GM23248 (cell line): ENCODE measurements around the gene EXOSC6. TPM values are rescaled to one million over a fixed set of nuclear protein-coding genes. Genes with fewer than 3 reads are reported as not detected.

ENCODE experiments used
- polyA plus RNA-seq: library from polyadenylated mRNA; unstranded; fragments of >200 nt; fragmentation: Nextera tagmentation; extraction: Ambion mirVana; gene quantifications from 2 replicates; pipeline ENCODE4 v1.2.1, GENCODE V29; 2016
- small RNA-seq: library from RNA; depleted of rRNA; stranded (forward); fragments of <200 nt; gene quantifications from one replicate; pipeline ENCODE3, GENCODE V24; 2014; ENCODE audit warnings: low read depth, low replicate concordance
- total RNA-seq: library from RNA; depleted of rRNA; stranded (reverse); fragments of >200 nt; shearing (Covaris generic); gene quantifications from 2 replicates; pipeline ENCODE4 v1.2.3, GENCODE V29; 2014; rRNA removed

The EXOSC6 gene
- total and polyA plus RNA-seq, 2 experiments from 2014 or later = 25.3 to 33.6 TPM

Small RNA genes lying within 50 kb of the gene (small RNA-seq; reads per million reads assigned to genes)
- not detected for gene AC009060.2
- not detected for gene RN7SL279P

Other genes with a start within 250 kb of the EXOSC6 start
- gene PDPR, start 137.6 kb downstream of the EXOSC6 start, total RNA-seq = 8.6 and 10.9 TPM in 2 replicates
- gene PDPR, start 137.6 kb downstream of the EXOSC6 start, polyA plus RNA-seq = 4.9 and 5.3 TPM in 2 replicates
- gene CLEC18C, start 78.2 kb downstream of the EXOSC6 start, total RNA-seq = 0.25 and 0.43 TPM in 2 replicates
- gene CLEC18C, start 78.2 kb downstream of the EXOSC6 start, polyA plus RNA-seq = not detected in 2 replicates
- gene AARS1, start 37.6 kb upstream of the EXOSC6 start, total RNA-seq = 160 and 179 TPM in 2 replicates
- 130 and 138 TPM in 2 replicates for gene AARS1, start 37.6 kb upstream of the EXOSC6 start, polyA plus RNA-seq
- gene DDX19B, start 47.2 kb upstream of the EXOSC6 start, total RNA-seq = 16.7 and 31.8 TPM in 2 replicates
- gene DDX19B, start 47.2 kb upstream of the EXOSC6 start, polyA plus RNA-seq = 33.0 and 33.2 TPM in 2 replicates
- gene DDX19A, start 95.0 kb upstream of the EXOSC6 start, total RNA-seq = 43.3 and 43.9 TPM in 2 replicates
- gene DDX19A, start 95.0 kb upstream of the EXOSC6 start, polyA plus RNA-seq = 36.0 and 36.9 TPM in 2 replicates
- gene ST3GAL2, start 187.2 kb upstream of the EXOSC6 start, total RNA-seq = 28.8 and 32.5 TPM in 2 replicates
- 10.8 and 13.3 TPM in 2 replicates for gene ST3GAL2, start 187.2 kb upstream of the EXOSC6 start, polyA plus RNA-seq
- gene FCSK, start 202.7 kb upstream of the EXOSC6 start, total RNA-seq = 6.1 and 6.8 TPM in 2 replicates
- 2.2 and 2.6 TPM in 2 replicates for gene FCSK, start 202.7 kb upstream of the EXOSC6 start, polyA plus RNA-seq